Liver (tissue), 9 donors: ENCODE measurements around the gene FCRL6. TPM values are rescaled to one million over a fixed set of nuclear protein-coding genes. Genes with fewer than 3 reads are reported as not detected.
A peak's percentile ranks its signal among the peaks of the same experiment; 100 is the strongest.

ENCODE experiments used
- DNase-seq: peaks from one replicate; pipeline ENCODE4 v3.0.0-alpha.2; 2017; ENCODE audit warnings: low spot score
- H3K27ac ChIP-seq, 2 donors: one replicate each; pipeline ENCODE4 v1.7.0; 2013; ENCODE audit warnings: inconsistent platforms in 2 of 2, low read length in 2 of 2, control low read depth in 1 of 2, low read depth in 1 of 2, mild to moderate bottlenecking in 1 of 2
- H3K27me3 ChIP-seq, 4 donors: one replicate each; pipeline versions ENCODE4 v1.6.1 to v1.7.0; 2013; ENCODE audit warnings: low read length in 3 of 4, inconsistent platforms in 1 of 4, mild to moderate bottlenecking in 1 of 4, moderate library complexity in 1 of 4; ENCODE audit not compliant: control insufficient read depth in 4 of 4, insufficient read depth in 4 of 4
- H3K36me3 ChIP-seq, 4 donors: one replicate each; pipeline versions ENCODE4 v1.6.1 to v1.7.0; 2013; ENCODE audit warnings: low read length in 3 of 4, mild to moderate bottlenecking in 3 of 4, low read depth in 1 of 4, moderate library complexity in 1 of 4; ENCODE audit not compliant: control insufficient read depth in 4 of 4, insufficient read depth in 3 of 4
- H3K4me1 ChIP-seq, 4 donors: one replicate each; pipeline versions ENCODE4 v1.6.1 to v1.7.0; 2013; ENCODE audit warnings: low read length in 3 of 4, mild to moderate bottlenecking in 3 of 4, moderate library complexity in 1 of 4; ENCODE audit not compliant: control insufficient read depth in 4 of 4, insufficient read depth in 4 of 4
- H3K4me3 ChIP-seq, 3 donors: one replicate each; pipeline versions ENCODE4 v1.6.1 to v1.7.0; 2013; ENCODE audit warnings: low read length in 3 of 3, control low read depth in 1 of 3, low read depth in 1 of 3, mild to moderate bottlenecking in 1 of 3
- H3K9ac ChIP-seq, 2 donors: one replicate each; pipeline ENCODE4 v1.7.0; 2013; ENCODE audit warnings: low read length in 2 of 2, mild to moderate bottlenecking in 2 of 2, moderate library complexity in 2 of 2, control low read depth in 1 of 2, low read depth in 1 of 2
- H3K9me3 ChIP-seq, 4 donors: one replicate each; pipeline versions ENCODE4 v1.6.1 to v1.7.0; 2013; ENCODE audit warnings: low read length in 3 of 4; ENCODE audit not compliant: control insufficient read depth in 4 of 4
- EGR1 ChIP-seq, 2 donors: IDR thresholded peaks; 2 replicates each; pipeline ENCODE4 v1.6.1; 2016 to 2018; ENCODE audit warnings: antibody characterized with exemption in 2 of 2, low read depth in 2 of 2
- FOXA1 ChIP-seq: IDR thresholded peaks from 2 replicates; pipeline ENCODE4 v1.6.1; 2016; ENCODE audit warnings: antibody characterized with exemption
- FOXA2 ChIP-seq: IDR thresholded peaks from 2 replicates; pipeline ENCODE4 v1.6.1; 2016; ENCODE audit warnings: antibody characterized with exemption
- GABPA ChIP-seq, 2 donors: IDR thresholded peaks in 1 of 2; conservative IDR thresholded peaks in 1 of 2; 2 replicates each; pipeline ENCODE4 v1.6.1; 2016; ENCODE audit warnings: antibody characterized with exemption in 2 of 2, mild to moderate bottlenecking in 1 of 2, moderate library complexity in 1 of 2
- HNF4A ChIP-seq, 2 donors: conservative IDR thresholded peaks; 2 replicates each; pipeline ENCODE4 v1.6.1; 2016; ENCODE audit warnings: antibody characterized with exemption in 2 of 2, mild to moderate bottlenecking in 2 of 2
- HNF4G ChIP-seq: IDR thresholded peaks from 2 replicates; pipeline ENCODE4 v1.6.1; 2016; ENCODE audit warnings: antibody characterized with exemption
- JUND ChIP-seq, 2 donors: IDR thresholded peaks; 2 replicates each; pipeline ENCODE4 v1.6.1; 2016; ENCODE audit warnings: antibody characterized with exemption in 2 of 2
- NR2F2 ChIP-seq: IDR thresholded peaks from 2 replicates; pipeline ENCODE4 v1.6.1; 2016; ENCODE audit warnings: antibody characterized with exemption
- RAD21 ChIP-seq, 2 donors: IDR thresholded peaks; 2 replicates each; pipeline ENCODE4 v1.6.1; 2016; ENCODE audit warnings: antibody characterized with exemption in 2 of 2, mild to moderate bottlenecking in 2 of 2
- RXRA ChIP-seq, 2 donors: IDR thresholded peaks; 2 replicates each; pipeline ENCODE4 v1.6.1; 2017 to 2018; ENCODE audit warnings: antibody characterized with exemption in 2 of 2, mild to moderate bottlenecking in 1 of 2
- SP1 ChIP-seq: IDR thresholded peaks from 2 replicates; pipeline ENCODE4 v1.6.1; 2018; ENCODE audit warnings: antibody characterized with exemption, mild to moderate bottlenecking
- TAF1 ChIP-seq: conservative IDR thresholded peaks from 2 replicates; pipeline ENCODE4 v1.6.1; 2016; ENCODE audit warnings: antibody characterized with exemption, mild to moderate bottlenecking
- YY1 ChIP-seq: IDR thresholded peaks from 2 replicates; pipeline ENCODE4 v1.6.1; 2016; ENCODE audit warnings: antibody characterized with exemption, mild to moderate bottlenecking
- WGBS: extraction: QIAGEN DNeasy Blood & Tissue Kit; methylation state at CpG from one replicate; pipeline ENCODE4 v1.1.7; 2013; 5-methylcytosine and 5-hydroxymethylcytosine counted together
- polyA plus RNA-seq, 2 donors: library from polyadenylated mRNA; stranded (reverse) in 1 of 2; unstranded in 1 of 2; fragments of 200-250 nt in 1 of 2; fragments of >200 nt in 1 of 2; fragmentation: Nextera tagmentation in 1 of 2; extraction: Ambion mirVana in 1 of 2; gene quantifications; one replicate each; pipeline versions ENCODE4 v1.2.1 to v1.2.3, GENCODE V29; 2013 to 2015
- total RNA-seq, 2 donors: library from RNA; depleted of rRNA; stranded (reverse); fragments of >200 nt; gene quantifications; one replicate each; pipeline ENCODE4 v1.2.3, GENCODE V29; 2014
- TF ChIP-seq, protein P1 (sequence below): IDR thresholded peaks from 2 replicates; pipeline ENCODE4 v1.6.1; 2016; ENCODE audit warnings: antibody characterized with exemption
- TF ChIP-seq, protein P2 (sequence below): IDR thresholded peaks from 2 replicates; pipeline ENCODE4 v1.6.1; 2016; ENCODE audit warnings: antibody characterized with exemption
- TF ChIP-seq, protein P3 (sequence below): fragments of 150-350 bp; IDR thresholded peaks from 2 replicates; pipeline ENCODE4 v1.5.1; 2017; ENCODE audit warnings: improper control_type of control experiment, low read depth, low read length; ENCODE audit not compliant: missing input control
- TF ChIP-seq, protein P4 (sequence below): IDR thresholded peaks from 2 replicates; pipeline ENCODE4 v1.6.1; 2016; ENCODE audit warnings: antibody characterized with exemption, mild to moderate bottlenecking
- TF ChIP-seq, protein P5 (sequence below): IDR thresholded peaks from 2 replicates; pipeline ENCODE4 v1.6.1; 2016; ENCODE audit warnings: antibody characterized with exemption
- donor health status: healthy.
- donor health status: healthy.
- donor health status: healthy.
- donor health status: healthy.
- donor health status: healthy.

Gene FCRL6, protein sequence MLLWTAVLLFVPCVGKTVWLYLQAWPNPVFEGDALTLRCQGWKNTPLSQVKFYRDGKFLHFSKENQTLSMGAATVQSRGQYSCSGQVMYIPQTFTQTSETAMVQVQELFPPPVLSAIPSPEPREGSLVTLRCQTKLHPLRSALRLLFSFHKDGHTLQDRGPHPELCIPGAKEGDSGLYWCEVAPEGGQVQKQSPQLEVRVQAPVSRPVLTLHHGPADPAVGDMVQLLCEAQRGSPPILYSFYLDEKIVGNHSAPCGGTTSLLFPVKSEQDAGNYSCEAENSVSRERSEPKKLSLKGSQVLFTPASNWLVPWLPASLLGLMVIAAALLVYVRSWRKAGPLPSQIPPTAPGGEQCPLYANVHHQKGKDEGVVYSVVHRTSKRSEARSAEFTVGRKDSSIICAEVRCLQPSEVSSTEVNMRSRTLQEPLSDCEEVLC
- total RNA-seq = 1 to 10 TPM in 1 of 2 donors, under 1 TPM in 1; 0.09 to 2.7 TPM
- polyA plus RNA-seq = 1 to 10 TPM in 1 of 2 donors, under 1 TPM in 1; 0.40 to 1.0 TPM

DNA sequence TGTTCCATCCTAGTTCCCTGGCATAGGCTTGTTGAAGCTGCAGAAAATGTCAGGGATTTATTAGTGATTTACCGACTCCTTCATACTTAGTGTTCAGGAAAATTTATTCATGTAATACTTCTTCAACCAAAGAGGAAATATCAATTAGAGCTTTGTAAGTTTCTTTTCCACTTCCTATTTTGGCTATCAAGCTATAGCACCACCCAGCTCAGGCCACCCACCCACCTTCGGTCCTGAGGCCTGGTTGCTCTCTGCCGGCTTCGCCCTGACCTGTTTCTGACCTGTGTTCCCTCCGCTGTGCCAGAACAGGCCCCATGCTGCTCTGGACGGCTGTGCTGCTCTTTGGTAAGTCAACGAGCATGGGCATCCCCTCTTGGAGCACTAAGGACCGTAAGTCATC, at the start of gene FCRL6:
TSS of gene FCRL6 (plus strand) at position 250 of the 400 bp plus-strand sequence. CDS start at position 315, 65 bp downstream.
- Histone ChIP-seq H3K36me3 (no peaks in the 10 kb centered on the region), H3K4me3 (no peak within 1 kb of the TSS), H3K9ac (no peak within 1 kb of the TSS), H3K9me3 (no peaks in the 10 kb centered on the region), H3K27ac (no peak within 1 kb of the TSS), H3K4me1 (no peaks in the 10 kb centered on the region), H3K27me3 (no peaks in the 10 kb centered on the region)
- whole genome bisulfite sequencing = 79% methylated on average over 8 of the region's 8 CpGs
- DNase-seq = no peak
- TF ChIP-seq FOXA1 (no peak), YY1 (no peak), NR2F2 (no peak), TAF1 (no peak), RAD21 (IDR thresholded peaks at IDR 0.05) (no peak), RXRA (IDR thresholded peaks at IDR 0.05) (no peak), JUND (IDR thresholded peaks at IDR 0.05) (no peak), FOXA2 (no peak), EGR1 (IDR thresholded peaks at IDR 0.05; ENCODE audit: low read depth in 2 of 2) (no peak), GABPA (IDR thresholded peaks at IDR 0.05 in 1 of 2, conservative IDR thresholded peaks at IDR 0.05 in 1 of 2) (no peak), SP1 (no peak), HNF4G (no peak)
- TF ChIP-seq, protein P1, sequence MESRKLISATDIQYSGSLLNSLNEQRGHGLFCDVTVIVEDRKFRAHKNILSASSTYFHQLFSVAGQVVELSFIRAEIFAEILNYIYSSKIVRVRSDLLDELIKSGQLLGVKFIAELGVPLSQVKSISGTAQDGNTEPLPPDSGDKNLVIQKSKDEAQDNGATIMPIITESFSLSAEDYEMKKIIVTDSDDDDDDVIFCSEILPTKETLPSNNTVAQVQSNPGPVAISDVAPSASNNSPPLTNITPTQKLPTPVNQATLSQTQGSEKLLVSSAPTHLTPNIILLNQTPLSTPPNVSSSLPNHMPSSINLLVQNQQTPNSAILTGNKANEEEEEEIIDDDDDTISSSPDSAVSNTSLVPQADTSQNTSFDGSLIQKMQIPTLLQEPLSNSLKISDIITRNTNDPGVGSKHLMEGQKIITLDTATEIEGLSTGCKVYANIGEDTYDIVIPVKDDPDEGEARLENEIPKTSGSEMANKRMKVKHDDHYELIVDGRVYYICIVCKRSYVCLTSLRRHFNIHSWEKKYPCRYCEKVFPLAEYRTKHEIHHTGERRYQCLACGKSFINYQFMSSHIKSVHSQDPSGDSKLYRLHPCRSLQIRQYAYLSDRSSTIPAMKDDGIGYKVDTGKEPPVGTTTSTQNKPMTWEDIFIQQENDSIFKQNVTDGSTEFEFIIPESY = no peak
- TF ChIP-seq, protein P2, sequence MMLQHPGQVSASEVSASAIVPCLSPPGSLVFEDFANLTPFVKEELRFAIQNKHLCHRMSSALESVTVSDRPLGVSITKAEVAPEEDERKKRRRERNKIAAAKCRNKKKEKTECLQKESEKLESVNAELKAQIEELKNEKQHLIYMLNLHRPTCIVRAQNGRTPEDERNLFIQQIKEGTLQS = no peak

DNA sequence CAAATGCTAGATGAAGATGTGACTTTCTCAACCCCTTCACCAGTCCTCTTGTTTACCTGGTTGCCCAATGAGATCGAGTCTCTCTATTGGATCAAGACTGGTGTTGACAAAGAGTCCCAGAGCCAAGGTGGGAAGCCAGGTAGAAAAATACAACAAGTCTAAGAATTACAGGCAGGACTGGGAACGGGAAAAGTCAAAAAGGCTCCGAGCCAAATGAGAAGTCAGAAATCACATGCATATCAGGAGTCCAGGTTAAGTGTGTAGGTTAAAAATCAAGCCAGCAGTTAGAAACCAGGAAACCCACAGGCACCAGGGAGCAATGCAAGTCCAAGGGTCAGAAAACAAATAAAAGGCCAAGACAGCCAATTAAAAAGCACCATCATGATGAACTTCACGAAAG, 48.8 kb upstream of the FCRL6 start:
- 27% methylated on average over 4 of the region's 4 CpGs for WGBS
- H3K36me3 ChIP-seq = no peaks in the 10 kb centered on the region
- no peak overlapping the region for H3K9ac ChIP-seq
- H3K4me3 ChIP-seq = no peak overlapping the region
- no peaks in the 10 kb centered on the region for H3K27me3 ChIP-seq
- DNase-seq = no peak
- H3K9me3 ChIP-seq = no peaks in the 10 kb centered on the region
- peaks cover 5 to 60% (median 48%) of the 10 kb centered on the region in 4 donors for H3K4me1 ChIP-seq
- TF ChIP-seq RAD21 (IDR thresholded peaks at IDR 0.05) (peak; percentile 51 to 58), FOXA2 (peak; percentile 95), TAF1 (no peak), JUND (IDR thresholded peaks at IDR 0.05) (peak; percentile 91 to 92), GABPA (IDR thresholded peaks at IDR 0.05 in 1 of 2, conservative IDR thresholded peaks at IDR 0.05 in 1 of 2) (peak in 1 of 2 donors; percentile 47), NR2F2 (peak; percentile 72), RXRA (IDR thresholded peaks at IDR 0.05) (peak; percentile 95 to 96), HNF4A (conservative IDR thresholded peaks at IDR 0.05) (peak; percentile 93 to 95), YY1 (peak; percentile 67), FOXA1 (peak; percentile 97), EGR1 (IDR thresholded peaks at IDR 0.05; ENCODE audit: low read depth in 2 of 2) (peak; percentile 59 to 89), SP1 (peak; percentile 92), HNF4G (no peak)
- TF ChIP-seq, protein P1 = peak; percentile 85
- TF ChIP-seq, protein P2 = peak; percentile 76
- TF ChIP-seq, protein P3, sequence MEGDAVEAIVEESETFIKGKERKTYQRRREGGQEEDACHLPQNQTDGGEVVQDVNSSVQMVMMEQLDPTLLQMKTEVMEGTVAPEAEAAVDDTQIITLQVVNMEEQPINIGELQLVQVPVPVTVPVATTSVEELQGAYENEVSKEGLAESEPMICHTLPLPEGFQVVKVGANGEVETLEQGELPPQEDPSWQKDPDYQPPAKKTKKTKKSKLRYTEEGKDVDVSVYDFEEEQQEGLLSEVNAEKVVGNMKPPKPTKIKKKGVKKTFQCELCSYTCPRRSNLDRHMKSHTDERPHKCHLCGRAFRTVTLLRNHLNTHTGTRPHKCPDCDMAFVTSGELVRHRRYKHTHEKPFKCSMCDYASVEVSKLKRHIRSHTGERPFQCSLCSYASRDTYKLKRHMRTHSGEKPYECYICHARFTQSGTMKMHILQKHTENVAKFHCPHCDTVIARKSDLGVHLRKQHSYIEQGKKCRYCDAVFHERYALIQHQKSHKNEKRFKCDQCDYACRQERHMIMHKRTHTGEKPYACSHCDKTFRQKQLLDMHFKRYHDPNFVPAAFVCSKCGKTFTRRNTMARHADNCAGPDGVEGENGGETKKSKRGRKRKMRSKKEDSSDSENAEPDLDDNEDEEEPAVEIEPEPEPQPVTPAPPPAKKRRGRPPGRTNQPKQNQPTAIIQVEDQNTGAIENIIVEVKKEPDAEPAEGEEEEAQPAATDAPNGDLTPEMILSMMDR = no peak
- TF ChIP-seq, protein P4, sequence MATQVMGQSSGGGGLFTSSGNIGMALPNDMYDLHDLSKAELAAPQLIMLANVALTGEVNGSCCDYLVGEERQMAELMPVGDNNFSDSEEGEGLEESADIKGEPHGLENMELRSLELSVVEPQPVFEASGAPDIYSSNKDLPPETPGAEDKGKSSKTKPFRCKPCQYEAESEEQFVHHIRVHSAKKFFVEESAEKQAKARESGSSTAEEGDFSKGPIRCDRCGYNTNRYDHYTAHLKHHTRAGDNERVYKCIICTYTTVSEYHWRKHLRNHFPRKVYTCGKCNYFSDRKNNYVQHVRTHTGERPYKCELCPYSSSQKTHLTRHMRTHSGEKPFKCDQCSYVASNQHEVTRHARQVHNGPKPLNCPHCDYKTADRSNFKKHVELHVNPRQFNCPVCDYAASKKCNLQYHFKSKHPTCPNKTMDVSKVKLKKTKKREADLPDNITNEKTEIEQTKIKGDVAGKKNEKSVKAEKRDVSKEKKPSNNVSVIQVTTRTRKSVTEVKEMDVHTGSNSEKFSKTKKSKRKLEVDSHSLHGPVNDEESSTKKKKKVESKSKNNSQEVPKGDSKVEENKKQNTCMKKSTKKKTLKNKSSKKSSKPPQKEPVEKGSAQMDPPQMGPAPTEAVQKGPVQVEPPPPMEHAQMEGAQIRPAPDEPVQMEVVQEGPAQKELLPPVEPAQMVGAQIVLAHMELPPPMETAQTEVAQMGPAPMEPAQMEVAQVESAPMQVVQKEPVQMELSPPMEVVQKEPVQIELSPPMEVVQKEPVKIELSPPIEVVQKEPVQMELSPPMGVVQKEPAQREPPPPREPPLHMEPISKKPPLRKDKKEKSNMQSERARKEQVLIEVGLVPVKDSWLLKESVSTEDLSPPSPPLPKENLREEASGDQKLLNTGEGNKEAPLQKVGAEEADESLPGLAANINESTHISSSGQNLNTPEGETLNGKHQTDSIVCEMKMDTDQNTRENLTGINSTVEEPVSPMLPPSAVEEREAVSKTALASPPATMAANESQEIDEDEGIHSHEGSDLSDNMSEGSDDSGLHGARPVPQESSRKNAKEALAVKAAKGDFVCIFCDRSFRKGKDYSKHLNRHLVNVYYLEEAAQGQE = peak; percentile 43
- TF ChIP-seq, protein P5, sequence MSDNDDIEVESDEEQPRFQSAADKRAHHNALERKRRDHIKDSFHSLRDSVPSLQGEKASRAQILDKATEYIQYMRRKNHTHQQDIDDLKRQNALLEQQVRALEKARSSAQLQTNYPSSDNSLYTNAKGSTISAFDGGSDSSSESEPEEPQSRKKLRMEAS = peak; percentile 99
- H3K27ac ChIP-seq = peak overlapping the region; percentile 72 to 85
